ENCODE measurements around the gene TNS1. TPM values are rescaled to one million over a fixed set of nuclear protein-coding genes. Genes with fewer than 3 reads are reported as not detected.

TNS1 gene
- total RNA-seq, 1 experiment from 2014 or later, result 6.2 TPM

DNA sequence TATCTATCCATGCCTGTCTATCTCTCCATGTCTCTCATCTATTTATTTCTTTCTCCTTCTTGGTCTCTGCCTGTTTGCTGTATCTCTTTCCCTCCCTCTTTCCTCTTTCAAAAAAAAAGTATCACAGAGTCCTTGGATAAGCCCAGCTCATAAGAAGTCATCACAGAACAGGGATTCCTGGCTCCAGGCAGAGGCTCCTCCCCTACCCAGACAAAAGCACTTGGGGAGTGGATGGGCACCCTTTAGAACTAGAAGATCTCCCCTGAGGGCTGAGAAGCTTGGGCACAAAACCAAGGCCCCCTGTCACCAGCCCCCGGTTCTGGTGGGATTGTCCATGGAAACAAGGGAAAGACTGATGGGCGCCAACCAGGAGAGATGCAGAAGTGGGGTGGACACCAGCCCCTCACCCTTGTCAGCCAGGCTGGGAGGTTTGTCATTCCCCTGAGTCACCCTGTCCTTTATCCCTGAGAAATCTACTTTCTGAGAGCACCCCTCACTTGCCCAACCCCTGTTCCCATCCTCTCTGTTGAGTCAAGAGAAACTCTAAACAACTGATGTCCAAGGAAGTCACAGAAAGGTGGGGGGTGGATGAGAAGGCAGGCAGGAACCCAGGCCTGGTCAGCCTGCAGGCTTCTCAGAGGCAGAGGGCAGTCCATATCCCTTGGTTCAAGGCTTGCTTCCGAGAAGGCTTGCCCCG, 127.1 kb downstream of the TNS1 start:
- BruUV-seq (replicated peaks), result no TSS peak
- H3K9ac ChIP-seq (ENCODE audit: low read length), result no peak overlapping the region
- POLR2A ChIA-PET, result no interaction called here
- RAD21 ChIA-PET (ENCODE audit: low non-redundant PET in 1 of 2, low total read pairs in 2 of 2, uncharacterized antibody in 2 of 2, unreplicated experiment in 2 of 2), result no interaction called here
- intact Hi-C loops (cut with micrococcal nuclease), result no loop called here
- H3K4me3 ChIP-seq (replicated peaks in 1 of 2; ENCODE audit: low read depth in 1 of 2, low read length in 2 of 2), result no peak overlapping the region
- H2AFZ ChIP-seq (ENCODE audit: low read depth, low read length, poor library complexity, severe bottlenecking), result no peak overlapping the region
- H3K4me1 ChIP-seq (ENCODE audit: control insufficient read depth in 1 of 2, insufficient read depth in 2 of 2, low read length in 2 of 2), result no peaks in the 10 kb centered on the region
- H3K9me3 ChIP-seq (ENCODE audit: control insufficient read depth in 1 of 2, insufficient read depth in 1 of 2, low read depth in 1 of 2, low read length in 2 of 2), result no peaks in the 10 kb centered on the region
- no peak overlapping the region for H3K4me2 ChIP-seq (ENCODE audit: low read length)
- TF ChIP-seq, protein P1, sequence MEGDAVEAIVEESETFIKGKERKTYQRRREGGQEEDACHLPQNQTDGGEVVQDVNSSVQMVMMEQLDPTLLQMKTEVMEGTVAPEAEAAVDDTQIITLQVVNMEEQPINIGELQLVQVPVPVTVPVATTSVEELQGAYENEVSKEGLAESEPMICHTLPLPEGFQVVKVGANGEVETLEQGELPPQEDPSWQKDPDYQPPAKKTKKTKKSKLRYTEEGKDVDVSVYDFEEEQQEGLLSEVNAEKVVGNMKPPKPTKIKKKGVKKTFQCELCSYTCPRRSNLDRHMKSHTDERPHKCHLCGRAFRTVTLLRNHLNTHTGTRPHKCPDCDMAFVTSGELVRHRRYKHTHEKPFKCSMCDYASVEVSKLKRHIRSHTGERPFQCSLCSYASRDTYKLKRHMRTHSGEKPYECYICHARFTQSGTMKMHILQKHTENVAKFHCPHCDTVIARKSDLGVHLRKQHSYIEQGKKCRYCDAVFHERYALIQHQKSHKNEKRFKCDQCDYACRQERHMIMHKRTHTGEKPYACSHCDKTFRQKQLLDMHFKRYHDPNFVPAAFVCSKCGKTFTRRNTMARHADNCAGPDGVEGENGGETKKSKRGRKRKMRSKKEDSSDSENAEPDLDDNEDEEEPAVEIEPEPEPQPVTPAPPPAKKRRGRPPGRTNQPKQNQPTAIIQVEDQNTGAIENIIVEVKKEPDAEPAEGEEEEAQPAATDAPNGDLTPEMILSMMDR (IDR thresholded peaks at IDR 0.05 in 2 of 3, conservative IDR thresholded peaks at IDR 0.05 in 1 of 3; ENCODE audit: borderline replicate concordance in 1 of 3, insufficient read depth in 1 of 3, low read depth in 2 of 3, low read length in 2 of 3), result no peak
- TF ChIP-seq JUND (IDR thresholded peaks at IDR 0.05) (no peak), EGR1 (IDR thresholded peaks at IDR 0.05; ENCODE audit: low read depth) (no peak), EZH2phosphoT487 (IDR thresholded peaks at IDR 0.05; ENCODE audit: borderline replicate concordance) (no peak), CEBPB (IDR thresholded peaks at IDR 0.05; ENCODE audit: low read depth) (no peak), EZH2 (IDR thresholded peaks at IDR 0.05) (no peak), RAD21 (IDR thresholded peaks at IDR 0.05; ENCODE audit: low read depth) (no peak), SP1 (IDR thresholded peaks at IDR 0.05; ENCODE audit: low read depth) (no peak)
- TF ChIP-seq, protein P2, sequence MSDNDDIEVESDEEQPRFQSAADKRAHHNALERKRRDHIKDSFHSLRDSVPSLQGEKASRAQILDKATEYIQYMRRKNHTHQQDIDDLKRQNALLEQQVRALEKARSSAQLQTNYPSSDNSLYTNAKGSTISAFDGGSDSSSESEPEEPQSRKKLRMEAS (IDR thresholded peaks at IDR 0.05), result no peak
- TF ChIP-seq, protein P3, sequence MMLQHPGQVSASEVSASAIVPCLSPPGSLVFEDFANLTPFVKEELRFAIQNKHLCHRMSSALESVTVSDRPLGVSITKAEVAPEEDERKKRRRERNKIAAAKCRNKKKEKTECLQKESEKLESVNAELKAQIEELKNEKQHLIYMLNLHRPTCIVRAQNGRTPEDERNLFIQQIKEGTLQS (IDR thresholded peaks at IDR 0.05), result no peak
- TF ChIP-seq, protein P4, sequence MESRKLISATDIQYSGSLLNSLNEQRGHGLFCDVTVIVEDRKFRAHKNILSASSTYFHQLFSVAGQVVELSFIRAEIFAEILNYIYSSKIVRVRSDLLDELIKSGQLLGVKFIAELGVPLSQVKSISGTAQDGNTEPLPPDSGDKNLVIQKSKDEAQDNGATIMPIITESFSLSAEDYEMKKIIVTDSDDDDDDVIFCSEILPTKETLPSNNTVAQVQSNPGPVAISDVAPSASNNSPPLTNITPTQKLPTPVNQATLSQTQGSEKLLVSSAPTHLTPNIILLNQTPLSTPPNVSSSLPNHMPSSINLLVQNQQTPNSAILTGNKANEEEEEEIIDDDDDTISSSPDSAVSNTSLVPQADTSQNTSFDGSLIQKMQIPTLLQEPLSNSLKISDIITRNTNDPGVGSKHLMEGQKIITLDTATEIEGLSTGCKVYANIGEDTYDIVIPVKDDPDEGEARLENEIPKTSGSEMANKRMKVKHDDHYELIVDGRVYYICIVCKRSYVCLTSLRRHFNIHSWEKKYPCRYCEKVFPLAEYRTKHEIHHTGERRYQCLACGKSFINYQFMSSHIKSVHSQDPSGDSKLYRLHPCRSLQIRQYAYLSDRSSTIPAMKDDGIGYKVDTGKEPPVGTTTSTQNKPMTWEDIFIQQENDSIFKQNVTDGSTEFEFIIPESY (IDR thresholded peaks at IDR 0.05; ENCODE audit: extremely low read depth, insufficient replicate concordance, low read length), result no peak
- no peaks in the 10 kb centered on the region for H4K20me1 ChIP-seq (ENCODE audit: insufficient read depth)
- no peak overlapping the region for H3K27ac ChIP-seq (ENCODE audit: low read depth, low read length)
- H3K9me2 ChIP-seq (ENCODE audit: insufficient read depth), result no peaks in the 10 kb centered on the region
- DNase-seq (ENCODE audit: low read depth, low spot score), result no peak
- no peaks in the 10 kb centered on the region for H3K36me3 ChIP-seq (ENCODE audit: control insufficient read depth in 1 of 2, insufficient read depth in 2 of 2, low read length in 2 of 2)
- no peaks in the 10 kb centered on the region for H3K27me3 ChIP-seq (ENCODE audit: insufficient read depth, low read length)
- CTCF ChIA-PET, result interaction anchor here (1.5 kb wide), 1 partner anchor 11 kb away, joined by 5 read pairs; no protein-coding TSS in a partner anchor
- no peak for ATAC-seq
- H3K79me2 ChIP-seq (ENCODE audit: insufficient read depth, low read length), result no peaks in the 10 kb centered on the region

Measured in HCT116 (cell line).